ENCODE results near the gene RTL5.

Gene RTL5

GRCh38 chrX:72142094-72142793 lies 10.5 kb upstream of the RTL5 start:
- Histone ChIP-seq H3K18ac (ENCODE audit: low read depth in 1 of 2, low read length in 2 of 2) (no peak overlapping the region), H3K9me3 (ENCODE audit: control insufficient read depth, low read length) (no peaks in the 10 kb centered on the region), H4K8ac (ENCODE audit: low read length) (no peak overlapping the region), H3K4me1 (ENCODE audit: control insufficient read depth, insufficient read depth, low read depth, low read length) (peaks cover 2% of the 10 kb centered on the region), H2AK5ac (ENCODE audit: low read length, severe bottlenecking) (no peak overlapping the region), H3K27me3 (ENCODE audit: control insufficient read depth in 1 of 2, insufficient read depth in 1 of 2, low read length in 2 of 2) (peaks cover 0 to 60% of the 10 kb centered on the region in 2 experiments), H3K14ac (ENCODE audit: low read length in 2 of 2) (no peak overlapping the region), H2AFZ (ENCODE audit: low read depth, low read length) (no peak overlapping the region), H3K4me3 (ENCODE audit: insufficient read depth in 1 of 2, low read depth in 1 of 2, low read length in 2 of 2) (no peak overlapping the region), H4K91ac (ENCODE audit: low read length) (no peak overlapping the region), H2BK15ac (ENCODE audit: low read depth, poor library complexity, severe bottlenecking) (no peak overlapping the region), H3K27ac (ENCODE audit: low read length, poor library complexity, severe bottlenecking) (no peak overlapping the region), H3K4me2 (ENCODE audit: low read length, poor library complexity, severe bottlenecking) (no peak overlapping the region), H2BK12ac (ENCODE audit: low read length in 2 of 2) (no peak overlapping the region), H2BK120ac (ENCODE audit: low read depth, low read length) (no peak overlapping the region), H3K4ac (ENCODE audit: low read depth in 1 of 2, low read length in 2 of 2) (no peak overlapping the region), H3K79me1 (replicated peaks; ENCODE audit: low read length, poor library complexity, severe bottlenecking) (no peaks in the 10 kb centered on the region), H3K9ac (ENCODE audit: low read length) (no peak overlapping the region), H3K23ac (ENCODE audit: low read length in 2 of 2) (no peak overlapping the region), H3K36me3 (ENCODE audit: control insufficient read depth in 1 of 2, insufficient read depth in 2 of 2, low read depth in 1 of 2, low read length in 2 of 2) (peaks cover 17 to 53% of the 10 kb centered on the region in 2 experiments), H2BK5ac (ENCODE audit: low read depth, low read length, poor library complexity, severe bottlenecking) (no peak overlapping the region)
- no peak for DNase-seq
- no CpG with 5 or more reads among the region's 8 CpGs for WGBS

- peaks cover 0 to 59% of the 10 kb centered on the region in 2 experiments for H3K27me3 ChIP-seq (ENCODE audit: control insufficient read depth in 1 of 2, insufficient read depth in 1 of 2, low read length in 2 of 2)
- no peak overlapping the region for H2AK5ac ChIP-seq (ENCODE audit: low read length, severe bottlenecking)
- H2BK15ac ChIP-seq (ENCODE audit: low read depth, poor library complexity, severe bottlenecking), result no peak overlapping the region
- no peak overlapping the region for H3K23ac ChIP-seq (ENCODE audit: low read length in 2 of 2)
- H3K9ac ChIP-seq (ENCODE audit: low read length), result no peak overlapping the region
- no peak overlapping the region for H4K8ac ChIP-seq (ENCODE audit: low read length)
- no peak overlapping the region for H3K4me3 ChIP-seq (ENCODE audit: insufficient read depth in 1 of 2, low read depth in 1 of 2, low read length in 2 of 2)
- no peak for DNase-seq
- H2BK12ac ChIP-seq (ENCODE audit: low read length in 2 of 2), result no peak overlapping the region
- no peaks in the 10 kb centered on the region for H3K79me1 ChIP-seq (replicated peaks; ENCODE audit: low read length, poor library complexity, severe bottlenecking)
- no peak overlapping the region for H2AFZ ChIP-seq (ENCODE audit: low read depth, low read length)
- no peak overlapping the region for H3K27ac ChIP-seq (ENCODE audit: low read length, poor library complexity, severe bottlenecking)
- no peak overlapping the region for H3K14ac ChIP-seq (ENCODE audit: low read length in 2 of 2)
- no peak overlapping the region for H3K4ac ChIP-seq (ENCODE audit: low read depth in 1 of 2, low read length in 2 of 2)
- H3K9me3 ChIP-seq (ENCODE audit: control insufficient read depth, low read length), result no peaks in the 10 kb centered on the region
- H2BK120ac ChIP-seq (ENCODE audit: low read depth, low read length), result no peak overlapping the region
- H2BK5ac ChIP-seq (ENCODE audit: low read depth, low read length, poor library complexity, severe bottlenecking), result no peak overlapping the region
- H3K18ac ChIP-seq (ENCODE audit: low read depth in 1 of 2, low read length in 2 of 2), result no peak overlapping the region
- H4K91ac ChIP-seq (ENCODE audit: low read length), result no peak overlapping the region
- peaks cover 17 to 53% of the 10 kb centered on the region in 2 experiments for H3K36me3 ChIP-seq (ENCODE audit: control insufficient read depth in 1 of 2, insufficient read depth in 2 of 2, low read depth in 1 of 2, low read length in 2 of 2)
- no peaks in the 10 kb centered on the region for H3K4me1 ChIP-seq (ENCODE audit: control insufficient read depth, insufficient read depth, low read depth, low read length)
- 88% methylated on average over 3 of the region's 4 CpGs for WGBS
- no peak overlapping the region for H3K4me2 ChIP-seq (ENCODE audit: low read length, poor library complexity, severe bottlenecking)
Measured at GRCh38 chrX:72141372-72142004, 9.8 kb upstream of the RTL5 start.

DNA sequence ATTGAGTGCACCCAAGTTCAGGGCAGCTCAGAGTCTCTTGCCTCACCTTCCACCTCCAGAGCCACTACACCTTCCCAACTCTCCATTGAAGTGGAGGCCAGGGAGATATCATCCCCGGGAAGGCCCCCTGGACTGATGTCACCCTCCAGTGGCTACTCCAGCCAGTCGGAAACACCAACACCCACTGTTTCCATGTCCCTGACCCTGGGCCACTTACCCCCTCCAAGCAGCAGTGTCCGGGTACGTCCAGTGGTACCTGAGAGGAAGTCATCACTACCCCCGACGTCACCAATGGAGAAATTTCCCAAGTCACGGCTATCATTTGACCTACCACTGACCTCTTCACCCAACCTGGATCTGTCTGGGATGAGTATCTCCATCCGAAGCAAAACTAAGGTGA lies 7.8 kb upstream of the RTL5 start:
- no peak overlapping the region for H2AK5ac ChIP-seq (ENCODE audit: low read length, severe bottlenecking)
- H2AFZ ChIP-seq (ENCODE audit: low read depth, low read length), result no peak overlapping the region
- no peak overlapping the region for H3K9ac ChIP-seq (ENCODE audit: low read length)
- H4K91ac ChIP-seq (ENCODE audit: low read length), result no peak overlapping the region
- H3K18ac ChIP-seq (ENCODE audit: low read depth in 1 of 2, low read length in 2 of 2), result no peak overlapping the region
- H4K8ac ChIP-seq (ENCODE audit: low read length), result no peak overlapping the region
- no peak overlapping the region for H3K4me2 ChIP-seq (ENCODE audit: low read length, poor library complexity, severe bottlenecking)
- H2BK12ac ChIP-seq (ENCODE audit: low read length in 2 of 2), result no peak overlapping the region
- no peak overlapping the region for H2BK120ac ChIP-seq (ENCODE audit: low read depth, low read length)
- H3K9me3 ChIP-seq (ENCODE audit: control insufficient read depth, low read length), result no peaks in the 10 kb centered on the region
- H3K27ac ChIP-seq (ENCODE audit: low read length, poor library complexity, severe bottlenecking), result no peak overlapping the region
- 97% methylated on average over 8 of the region's 8 CpGs for WGBS
- DNase-seq, result no peak
- no peak overlapping the region for H3K4me3 ChIP-seq (ENCODE audit: insufficient read depth in 1 of 2, low read depth in 1 of 2, low read length in 2 of 2)
- no peak overlapping the region for H2BK5ac ChIP-seq (ENCODE audit: low read depth, low read length, poor library complexity, severe bottlenecking)
- peaks cover 0 to 55% of the 10 kb centered on the region in 2 experiments for H3K27me3 ChIP-seq (ENCODE audit: control insufficient read depth in 1 of 2, insufficient read depth in 1 of 2, low read length in 2 of 2)
- H3K36me3 ChIP-seq (ENCODE audit: control insufficient read depth in 1 of 2, insufficient read depth in 2 of 2, low read depth in 1 of 2, low read length in 2 of 2), result peaks cover 17 to 48% of the 10 kb centered on the region in 2 experiments
- no peak overlapping the region for H3K14ac ChIP-seq (ENCODE audit: low read length in 2 of 2)
- H3K4me1 ChIP-seq (ENCODE audit: control insufficient read depth, insufficient read depth, low read depth, low read length), result no peaks in the 10 kb centered on the region
- no peaks in the 10 kb centered on the region for H3K79me1 ChIP-seq (replicated peaks; ENCODE audit: low read length, poor library complexity, severe bottlenecking)
- no peak overlapping the region for H3K4ac ChIP-seq (ENCODE audit: low read depth in 1 of 2, low read length in 2 of 2)
- H2BK15ac ChIP-seq (ENCODE audit: low read depth, poor library complexity, severe bottlenecking), result no peak overlapping the region
- H3K23ac ChIP-seq (ENCODE audit: low read length in 2 of 2), result no peak overlapping the region

GRCh38 chrX:72137846-72138495 lies 6.3 kb upstream of the RTL5 start:
- Histone ChIP-seq H3K79me1 (replicated peaks; ENCODE audit: low read length, poor library complexity, severe bottlenecking) (no peaks in the 10 kb centered on the region), H3K14ac (ENCODE audit: low read length in 2 of 2) (no peak overlapping the region), H2AFZ (ENCODE audit: low read depth, low read length) (no peak overlapping the region), H3K36me3 (ENCODE audit: control insufficient read depth in 1 of 2, insufficient read depth in 2 of 2, low read depth in 1 of 2, low read length in 2 of 2) (peaks cover 17 to 39% of the 10 kb centered on the region in 2 experiments), H3K27ac (ENCODE audit: low read length, poor library complexity, severe bottlenecking) (no peak overlapping the region), H2AK5ac (ENCODE audit: low read length, severe bottlenecking) (no peak overlapping the region), H2BK5ac (ENCODE audit: low read depth, low read length, poor library complexity, severe bottlenecking) (no peak overlapping the region), H3K4ac (ENCODE audit: low read depth in 1 of 2, low read length in 2 of 2) (no peak overlapping the region), H3K23ac (ENCODE audit: low read length in 2 of 2) (no peak overlapping the region), H4K91ac (ENCODE audit: low read length) (no peak overlapping the region), H3K9ac (ENCODE audit: low read length) (no peak overlapping the region), H3K4me1 (ENCODE audit: control insufficient read depth, insufficient read depth, low read depth, low read length) (peaks cover 1% of the 10 kb centered on the region), H2BK15ac (ENCODE audit: low read depth, poor library complexity, severe bottlenecking) (no peak overlapping the region), H2BK12ac (ENCODE audit: low read length in 2 of 2) (no peak overlapping the region), H4K8ac (ENCODE audit: low read length) (no peak overlapping the region), H3K9me3 (ENCODE audit: control insufficient read depth, low read length) (no peaks in the 10 kb centered on the region), H3K18ac (ENCODE audit: low read depth in 1 of 2, low read length in 2 of 2) (no peak overlapping the region), H3K4me3 (ENCODE audit: insufficient read depth in 1 of 2, low read depth in 1 of 2, low read length in 2 of 2) (no peak overlapping the region), H3K4me2 (ENCODE audit: low read length, poor library complexity, severe bottlenecking) (no peak overlapping the region), H2BK120ac (ENCODE audit: low read depth, low read length) (no peak overlapping the region), H3K27me3 (ENCODE audit: control insufficient read depth in 1 of 2, insufficient read depth in 1 of 2, low read length in 2 of 2) (peaks cover 0 to 55% of the 10 kb centered on the region in 2 experiments)
- DNase-seq, result no peak
- WGBS, result 95% methylated on average over 8 of the region's 9 CpGs

All from mesenchymal stem cell (in vitro differentiated cells and primary cell).